HepG2 (cell line): ENCODE data around the gene HDDC2. TPM values are rescaled to one million over a fixed set of nuclear protein-coding genes. Genes with fewer than 3 reads are reported as not detected.

ENCODE experiments used
- ATAC-seq: fragments of 200-7000 bp; cut with Tn5 transposase; 3 replicates; pipeline ENCODE4 v1.9.1; 2020; ENCODE audit warnings: mild to moderate bottlenecking, moderate library complexity
- BruUV-seq: library from RNA; stranded (reverse); fragments of 400-500 nt; replicated peaks from 2 replicates; lab custom pipeline; 2021; lab: Mats Ljungman, UMichigan
- CTCF ChIA-PET: fragments of 300-600 bp; formaldehyde crosslinking; extraction: SDS; loops from one replicate; lab custom pipeline; 2021; ENCODE audit warnings: low total read pairs, inconsistent platforms, low intra/inter-chr PET ratio; lab: Yijun Ruan, JAX
- POLR2A ChIA-PET: fragments of 350-600 bp; sonication (Branson Sonifier 250); formaldehyde crosslinking; loops from one replicate; lab custom pipeline; 2020; ENCODE audit warnings: antibody characterized with exemption, inconsistent platforms; lab: Yijun Ruan, JAX
- DNase-seq: peaks from one replicate; pipeline ENCODE4 v3.0.0-alpha.2; 2015; ENCODE audit warnings: low spot score
- FAIRE-seq: peaks from 3 replicates; lab custom pipeline; 2011; peaks lifted over from hg19 to GRCh38; lab: Jason Lieb, UNC
- H2AFZ ChIP-seq: one replicate; pipeline ENCODE4 v1.6.1; 2011; ENCODE audit warnings: low read length, inconsistent platforms
- H3K27ac ChIP-seq: fragments of 300-600 bp; 3 replicates; pipeline ENCODE4 v1.8.0; 2011; ENCODE audit warnings: mixed run types, mild to moderate bottlenecking, mixed read lengths, low read length, inconsistent platforms; ENCODE audit not compliant: insufficient read depth; ENCODE audit errors: extremely low read length
- H3K27me3 ChIP-seq, 2 experiments: fragments of 200-600 bp in 1 of 2; 2 replicates in 1 of 2; 3 replicates in 1 of 2; pipeline versions ENCODE4 v1.6.0 to v1.8.0; 2011; ENCODE audit warnings: low read length in 2 of 2, mild to moderate bottlenecking in 2 of 2, moderate library complexity in 2 of 2, inconsistent platforms in 1 of 2; ENCODE audit not compliant: insufficient read depth in 2 of 2, control insufficient read depth in 1 of 2
- H3K36me3 ChIP-seq, 2 experiments: fragments of 200-600 bp in 1 of 2; replicated peaks in 1 of 2; 2 replicates in 1 of 2; 3 replicates in 1 of 2; pipeline versions ENCODE4 v1.5.1 to v1.8.0; 2011; ENCODE audit warnings: low read length in 2 of 2, inconsistent platforms in 1 of 2; ENCODE audit not compliant: insufficient read depth in 2 of 2, control insufficient read depth in 1 of 2
- H3K4me1 ChIP-seq: 2 replicates; pipeline ENCODE4 v1.5.1; 2012; ENCODE audit warnings: low read length, inconsistent platforms; ENCODE audit not compliant: insufficient read depth
- H3K4me2 ChIP-seq: 2 replicates; pipeline ENCODE4 v1.6.0; 2011; ENCODE audit warnings: low read depth, low read length, inconsistent platforms
- H3K4me3 ChIP-seq, 3 experiments: fragments of 200-600 bp in 1 of 3; sonication (generic), shearing (Covaris generic) in 1 of 3; replicated peaks in 1 of 3; 2 replicates each; pipeline ENCODE4 v1.5.1; 2011 to 2016; ENCODE audit warnings: low read length in 3 of 3, inconsistent platforms in 2 of 3, low read depth in 2 of 3, mild to moderate bottlenecking in 2 of 3, control low read depth in 1 of 3, mixed read lengths in 1 of 3; ENCODE audit not compliant: insufficient read depth in 1 of 3
- H3K79me2 ChIP-seq: one replicate; pipeline ENCODE4 v1.6.1; 2011; ENCODE audit warnings: low read length, inconsistent platforms; ENCODE audit not compliant: insufficient read depth
- H3K9ac ChIP-seq: 2 replicates; pipeline ENCODE4 v1.6.0; 2011; ENCODE audit warnings: mild to moderate bottlenecking, low read depth, low read length, inconsistent platforms; ENCODE audit not compliant: insufficient read depth
- H3K9me3 ChIP-seq: 2 replicates; pipeline ENCODE4 v1.5.1; 2012; ENCODE audit warnings: mild to moderate bottlenecking, low read length
- H4K20me1 ChIP-seq: 2 replicates; pipeline ENCODE4 v1.6.0; 2011; ENCODE audit warnings: inconsistent platforms, mild to moderate bottlenecking, low read length, moderate library complexity; ENCODE audit not compliant: insufficient read depth
- DR1 ChIP-seq: sonication (generic); formaldehyde crosslinking; IDR thresholded peaks from 2 replicates; pipeline ENCODE4 v1.8.0; 2021; ENCODE audit warnings: mild to moderate bottlenecking, missing genetic modification reagents, inconsistent platforms
- NFIC ChIP-seq: IDR thresholded peaks from 2 replicates; pipeline ENCODE4 v1.6.1; 2012; ENCODE audit warnings: mild to moderate bottlenecking, low read length, inconsistent platforms
- POLR2A ChIP-seq, 2 experiments: IDR thresholded peaks; 2 replicates each; pipeline ENCODE4 v1.6.1; 2011; ENCODE audit warnings: low read depth in 2 of 2, low read length in 2 of 2, mild to moderate bottlenecking in 1 of 2, moderate library complexity in 1 of 2; ENCODE audit not compliant: insufficient read depth in 1 of 2
- PREB ChIP-seq: sonication (generic); formaldehyde crosslinking; IDR thresholded peaks from 2 replicates; pipeline ENCODE4 v1.4.0; 2020; ENCODE audit warnings: missing genetic modification reagents
- RFX1 ChIP-seq: fragments of 450-650 bp; IDR thresholded peaks from 2 replicates; pipeline ENCODE4 v1.6.1; 2017
- SNAI1 ChIP-seq: sonication (generic); formaldehyde crosslinking; IDR thresholded peaks from 2 replicates; pipeline ENCODE4 v1.5.0; 2020; ENCODE audit warnings: mild to moderate bottlenecking, missing genetic modification reagents, borderline replicate concordance
- TCF12 ChIP-seq, 2 experiments: fragments of 450-650 bp in 1 of 2; sonication (generic) in 1 of 2; formaldehyde crosslinking in 1 of 2; IDR thresholded peaks; 2 replicates each; pipeline versions ENCODE4 v1.6.1 to v1.8.0; 2017 to 2022; ENCODE audit warnings: antibody characterized with exemption in 1 of 2, mild to moderate bottlenecking in 1 of 2, missing genetic modification reagents in 1 of 2, moderate library complexity in 1 of 2
- ZNF367 ChIP-seq: sonication (generic); formaldehyde crosslinking; IDR thresholded peaks from 2 replicates; pipeline ENCODE4 v1.4.0; 2020; ENCODE audit warnings: missing genetic modification reagents, borderline replicate concordance
- ZNF574 ChIP-seq: sonication (generic); formaldehyde crosslinking; IDR thresholded peaks from 2 replicates; pipeline ENCODE4 v1.4.0; 2020; ENCODE audit warnings: missing genetic modification reagents
- ZNF674 ChIP-seq: sonication (generic); formaldehyde crosslinking; IDR thresholded peaks from 2 replicates; pipeline ENCODE4 v1.5.0; 2020; ENCODE audit warnings: low read depth, mild to moderate bottlenecking, missing genetic modification reagents
- ZNF790 ChIP-seq: sonication (generic); formaldehyde crosslinking; IDR thresholded peaks from 2 replicates; pipeline ENCODE4 v1.8.0; 2022; ENCODE audit warnings: missing genetic modification reagents, mild to moderate bottlenecking, borderline replicate concordance
- ZSCAN25 ChIP-seq: sonication (generic); formaldehyde crosslinking; IDR thresholded peaks from 2 replicates; pipeline ENCODE4 v1.8.0; 2022; ENCODE audit warnings: mild to moderate bottlenecking, missing genetic modification reagents
- WGBS: methylation state at CpG from one replicate; pipeline ENCODE4 v1.1.6; 2017; ENCODE audit warnings: low lambda C conversion rate; 5-methylcytosine and 5-hydroxymethylcytosine counted together
- in situ Hi-C: cut with HindIII; loops from 2 replicates; pipeline ENCODE4 v1.10.0; 2017; ENCODE audit warnings: low pct_unique_long_range_greater_than_20kb; ENCODE audit not compliant: extremely low pct_ligation_motif_present
- intact Hi-C: fragments of 100-400 bp; cut with micrococcal nuclease; formaldehyde crosslinking; loops from one replicate; pipeline ENCODE4 v1.10.0; 2022; ENCODE audit not compliant: unreplicated experiment
- polyA plus RNA-seq, 8 experiments: library from polyadenylated mRNA; depleted of rRNA in 3 of 8; stranded (reverse) in 7 of 8; unstranded in 1 of 8; fragments of >200 nt; fragmentation: Illumina TruSeq in 4 of 8; extraction: Trizol in 4 of 8; gene quantifications; 2 replicates each; pipeline versions ENCODE4 v1.2.1 to v1.2.3, GENCODE V29; 2011 to 2016; ENCODE audit warnings: low read depth in 4 of 8, missing spikeins in 1 of 8, mixed read lengths in 1 of 8; ENCODE audit not compliant: insufficient read depth in 1 of 8
- total RNA-seq, 5 experiments: library from RNA; depleted of rRNA; stranded (reverse); fragments of >200 nt; fragmentation: Illumina TruSeq; extraction: Trizol; gene quantifications; 2 replicates each; pipeline ENCODE4 v1.2.3, GENCODE V29; 2016; ENCODE audit warnings: low read depth in 1 of 5
- TF ChIP-seq, protein P1 (sequence below): sonication (generic); formaldehyde crosslinking; conservative IDR thresholded peaks from 2 replicates; pipeline ENCODE4 v1.8.0; 2022; ENCODE audit warnings: low read depth, missing genetic modification reagents
- TF ChIP-seq, protein P2 (sequence below): sonication (generic); formaldehyde crosslinking; IDR thresholded peaks from 2 replicates; pipeline ENCODE4 v1.4.0; 2020; ENCODE audit warnings: missing genetic modification reagents

The HDDC2 gene
- total and polyA plus RNA-seq, 2 of the 13 experiments (the other 11 are each of a cell fraction or from before 2014, with no cell fraction given): 76.7 to 78.7 TPM

DNA sequence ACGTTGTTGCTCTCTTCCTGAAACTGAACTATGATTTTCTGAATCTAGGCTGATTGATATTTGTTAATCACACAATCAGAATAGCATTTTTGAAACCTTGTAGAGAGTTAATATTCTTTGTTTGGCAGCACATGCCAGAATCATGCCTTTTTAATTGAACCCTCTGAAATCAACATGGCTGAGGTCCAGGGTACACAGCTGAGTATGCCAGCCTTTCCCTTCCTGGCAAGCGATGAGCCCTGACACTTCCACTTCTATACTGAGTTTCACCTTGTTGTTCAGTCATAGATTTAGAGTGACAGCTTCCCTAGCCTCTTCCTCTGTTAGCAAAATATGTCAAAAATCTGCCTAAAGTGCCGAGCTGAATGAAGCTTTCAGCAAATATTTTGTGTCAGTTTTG lies 6.8 kb downstream of the HDDC2 start (continued):
- TF ChIP-seq PREB (CRISPR knock-in tag) (no peak), NFIC (no peak), POLR2A (IDR thresholded peaks at IDR 0.05; ENCODE audit: insufficient read depth in 1 of 2, low read depth in 2 of 2, low read length in 2 of 2) (no peak), ZNF790 (no peak), ZSCAN25 (CRISPR knock-in tag) (no peak)

DNA sequence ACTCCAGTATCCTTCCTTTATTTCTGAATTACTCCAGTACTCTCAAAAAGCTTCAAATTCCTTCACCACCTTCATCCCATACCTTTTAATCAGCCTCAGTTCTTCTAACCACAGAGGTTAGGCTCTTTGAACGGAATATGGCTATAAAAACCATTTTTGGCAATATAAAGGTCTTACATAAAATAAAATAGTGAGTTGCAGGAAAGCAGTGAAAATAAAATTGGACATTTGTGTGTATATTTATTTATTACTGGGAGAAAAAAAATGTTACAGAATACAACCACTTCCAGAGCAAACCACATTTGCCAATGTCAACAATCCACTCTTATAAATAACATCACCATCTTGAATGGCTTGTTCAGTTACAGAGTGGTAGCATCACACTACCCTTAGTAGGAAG lies 7.7 kb downstream of the HDDC2 start:
- ATAC-seq: no peak
- TF ChIP-seq SNAI1 (CRISPR knock-in tag) (no peak), TCF12 (IDR thresholded peaks at IDR 0.05) (no peak), TCF12 (CRISPR knock-in tag; IDR thresholded peaks at IDR 0.05) (no peak), ZNF574 (CRISPR knock-in tag) (no peak), ZNF674 (CRISPR knock-in tag) (no peak), DR1 (no peak), ZNF367 (no peak), RFX1 (no peak)
- TF ChIP-seq, protein P1, sequence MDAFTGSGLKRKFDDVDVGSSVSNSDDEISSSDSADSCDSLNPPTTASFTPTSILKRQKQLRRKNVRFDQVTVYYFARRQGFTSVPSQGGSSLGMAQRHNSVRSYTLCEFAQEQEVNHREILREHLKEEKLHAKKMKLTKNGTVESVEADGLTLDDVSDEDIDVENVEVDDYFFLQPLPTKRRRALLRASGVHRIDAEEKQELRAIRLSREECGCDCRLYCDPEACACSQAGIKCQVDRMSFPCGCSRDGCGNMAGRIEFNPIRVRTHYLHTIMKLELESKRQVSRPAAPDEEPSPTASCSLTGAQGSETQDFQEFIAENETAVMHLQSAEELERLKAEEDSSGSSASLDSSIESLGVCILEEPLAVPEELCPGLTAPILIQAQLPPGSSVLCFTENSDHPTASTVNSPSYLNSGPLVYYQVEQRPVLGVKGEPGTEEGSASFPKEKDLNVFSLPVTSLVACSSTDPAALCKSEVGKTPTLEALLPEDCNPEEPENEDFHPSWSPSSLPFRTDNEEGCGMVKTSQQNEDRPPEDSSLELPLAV (CRISPR knock-in tag): no peak
- TF ChIP-seq, protein P2, sequence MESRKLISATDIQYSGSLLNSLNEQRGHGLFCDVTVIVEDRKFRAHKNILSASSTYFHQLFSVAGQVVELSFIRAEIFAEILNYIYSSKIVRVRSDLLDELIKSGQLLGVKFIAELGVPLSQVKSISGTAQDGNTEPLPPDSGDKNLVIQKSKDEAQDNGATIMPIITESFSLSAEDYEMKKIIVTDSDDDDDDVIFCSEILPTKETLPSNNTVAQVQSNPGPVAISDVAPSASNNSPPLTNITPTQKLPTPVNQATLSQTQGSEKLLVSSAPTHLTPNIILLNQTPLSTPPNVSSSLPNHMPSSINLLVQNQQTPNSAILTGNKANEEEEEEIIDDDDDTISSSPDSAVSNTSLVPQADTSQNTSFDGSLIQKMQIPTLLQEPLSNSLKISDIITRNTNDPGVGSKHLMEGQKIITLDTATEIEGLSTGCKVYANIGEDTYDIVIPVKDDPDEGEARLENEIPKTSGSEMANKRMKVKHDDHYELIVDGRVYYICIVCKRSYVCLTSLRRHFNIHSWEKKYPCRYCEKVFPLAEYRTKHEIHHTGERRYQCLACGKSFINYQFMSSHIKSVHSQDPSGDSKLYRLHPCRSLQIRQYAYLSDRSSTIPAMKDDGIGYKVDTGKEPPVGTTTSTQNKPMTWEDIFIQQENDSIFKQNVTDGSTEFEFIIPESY: no peak
- Histone ChIP-seq H4K20me1 (no peaks in the 10 kb centered on the region; the same call in 1 of the 2 replicates), H3K9me3 (no peaks in the 10 kb centered on the region), H3K9ac (no peak overlapping the region), H3K4me3 (no peak overlapping the region), H2AFZ (no peak overlapping the region), H3K27me3 (no peaks in the 10 kb centered on the region), H3K27ac (no peak overlapping the region), H3K4me2 (no peak overlapping the region), H3K4me1 (no peaks in the 10 kb centered on the region), H3K36me3 (peaks cover 7 to 28% of the 10 kb centered on the region in 2 experiments), H3K79me2 (no peaks in the 10 kb centered on the region)
- BruUV-seq: no TSS peak
- 97% methylated on average over 1 of the region's 1 CpG for WGBS
- FAIRE-seq: no peak
- intact Hi-C loops (no loop called here), in situ Hi-C loops (no loop called here)
- ChIA-PET CTCF (no interaction called here), POLR2A (no interaction called here)
- DNase-seq: no peak
